Testis (tissue), 3 donors: ENCODE results near the gene GALNT14. TPM values are rescaled to one million over a fixed set of nuclear protein-coding genes. Genes with fewer than 3 reads are reported as not detected.

Experiments used
- DNase-seq: peaks from one replicate; pipeline ENCODE4 v3.0.0-alpha.2; 2019
- H3K27ac ChIP-seq, 2 donors: fragments of 200-600 bp; sonication (generic); one replicate each; pipeline ENCODE4 v1.5.1; 2019
- H3K27me3 ChIP-seq: fragments of 200-600 bp; sonication (generic); one replicate; pipeline ENCODE4 v1.5.1; 2019
- H3K36me3 ChIP-seq: fragments of 200-600 bp; sonication (generic); one replicate; pipeline ENCODE4 v1.5.1; 2017; ENCODE audit warnings: low read depth; ENCODE audit errors: missing control alignments
- H3K4me1 ChIP-seq: fragments of 200-600 bp; sonication (generic); one replicate; pipeline ENCODE4 v1.5.1; 2019
- H3K4me3 ChIP-seq, 2 donors: fragments of 200-600 bp; sonication (generic); one replicate each; pipeline ENCODE4 v1.5.1; 2017 to 2019
- H3K9me3 ChIP-seq: fragments of 200-600 bp; sonication (generic); one replicate; pipeline ENCODE4 v1.5.1; 2017
- POLR2A ChIP-seq: fragments of 450-650 bp; IDR thresholded peaks from one replicate; pipeline ENCODE4 v1.6.1; 2017; ENCODE audit warnings: antibody characterized with exemption, mild to moderate bottlenecking, moderate library complexity
- WGBS, 2 donors: methylation state at CpG; one replicate each; pipeline ENCODE4 v1.1.5; 2018; 5-methylcytosine and 5-hydroxymethylcytosine counted together
- intact Hi-C: fragments of 100-400 bp; cut with DNase I; formaldehyde crosslinking; loops from one replicate; pipeline ENCODE4 v1.15.1; 2023; ENCODE audit warnings: low total_unique reads
- polyA plus RNA-seq: library from polyadenylated mRNA; stranded (reverse); fragments of 350-450 nt; fragmentation: Illumina TruSeq; extraction: RNeasy Lipid Tissue Mini Kit (QIAGEN cat#74804); gene quantifications from one replicate; pipeline ENCODE4 v1.2.3, GENCODE V29; 2014; ENCODE audit warnings: low read depth, low replicate concordance; ENCODE audit not compliant: insufficient read depth
- total RNA-seq, 2 donors: library from RNA; depleted of rRNA; stranded (reverse); fragments of >200 nt; gene quantifications; one replicate each; pipeline ENCODE4 v1.2.3, GENCODE V29; 2016
- TF ChIP-seq, protein P1 (sequence below), 3 experiments: fragments of 450-650 bp in 2 of 3; fragments of 200-600 bp in 1 of 3; sonication (generic) in 1 of 3; IDR thresholded peaks; one replicate each; pipeline ENCODE4 v1.5.1; 2016 to 2019; ENCODE audit warnings: antibody characterized with exemption in 3 of 3, mild to moderate bottlenecking in 2 of 3, moderate library complexity in 1 of 3

GALNT14 gene
- total and polyA plus RNA-seq, 3 donors from 2014 or later, result 6.9 to 31.5 (median 11.6) TPM

GRCh38 chr2:31110431-31110830 is 27.8 kb downstream of the GALNT14 start:
- no peak for TF ChIP-seq POLR2A
- TF ChIP-seq, protein P1, sequence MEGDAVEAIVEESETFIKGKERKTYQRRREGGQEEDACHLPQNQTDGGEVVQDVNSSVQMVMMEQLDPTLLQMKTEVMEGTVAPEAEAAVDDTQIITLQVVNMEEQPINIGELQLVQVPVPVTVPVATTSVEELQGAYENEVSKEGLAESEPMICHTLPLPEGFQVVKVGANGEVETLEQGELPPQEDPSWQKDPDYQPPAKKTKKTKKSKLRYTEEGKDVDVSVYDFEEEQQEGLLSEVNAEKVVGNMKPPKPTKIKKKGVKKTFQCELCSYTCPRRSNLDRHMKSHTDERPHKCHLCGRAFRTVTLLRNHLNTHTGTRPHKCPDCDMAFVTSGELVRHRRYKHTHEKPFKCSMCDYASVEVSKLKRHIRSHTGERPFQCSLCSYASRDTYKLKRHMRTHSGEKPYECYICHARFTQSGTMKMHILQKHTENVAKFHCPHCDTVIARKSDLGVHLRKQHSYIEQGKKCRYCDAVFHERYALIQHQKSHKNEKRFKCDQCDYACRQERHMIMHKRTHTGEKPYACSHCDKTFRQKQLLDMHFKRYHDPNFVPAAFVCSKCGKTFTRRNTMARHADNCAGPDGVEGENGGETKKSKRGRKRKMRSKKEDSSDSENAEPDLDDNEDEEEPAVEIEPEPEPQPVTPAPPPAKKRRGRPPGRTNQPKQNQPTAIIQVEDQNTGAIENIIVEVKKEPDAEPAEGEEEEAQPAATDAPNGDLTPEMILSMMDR (IDR thresholded peaks at IDR 0.05), result no peak
- no peaks in the 10 kb centered on the region for H3K4me1 ChIP-seq
- H3K27me3 ChIP-seq, result no peaks in the 10 kb centered on the region
- H3K4me3 ChIP-seq, result no peak overlapping the region
- H3K27ac ChIP-seq, result no peak overlapping the region
- 71 to 74% methylated on average over 3 of the region's 3 CpGs for WGBS, 2 donors
- H3K36me3 ChIP-seq, result no peaks in the 10 kb centered on the region
- no peaks in the 10 kb centered on the region for H3K9me3 ChIP-seq
- DNase-seq, result no peak
- intact Hi-C loops, result no loop called here

DNA sequence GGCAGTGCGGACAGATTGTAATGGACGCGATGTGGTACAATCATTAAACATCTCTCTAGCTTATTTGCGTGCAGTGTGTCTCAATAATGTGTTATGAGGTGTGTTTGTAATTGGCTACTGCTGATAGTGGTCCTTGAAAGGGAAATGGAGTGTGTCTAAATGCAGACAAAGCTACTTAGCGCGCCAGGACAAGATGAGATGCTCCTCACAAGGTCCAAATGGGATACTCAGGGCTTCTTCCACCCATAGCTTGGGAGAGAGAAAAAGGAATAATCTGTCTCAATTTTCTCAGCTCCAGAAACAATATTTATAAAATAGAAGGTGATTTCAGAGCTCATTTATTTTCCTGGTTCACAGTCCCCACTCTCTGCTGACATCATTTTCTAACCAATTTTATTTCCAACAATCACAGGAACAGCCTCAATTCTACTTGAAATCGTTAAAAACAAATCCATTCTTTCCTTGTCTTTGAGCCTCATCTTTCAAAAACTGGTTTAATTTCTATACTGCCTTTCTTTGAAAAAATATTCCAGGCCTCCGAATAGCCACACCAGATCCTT is 28.5 kb downstream of the GALNT14 start:
- no peak for TF ChIP-seq POLR2A
- TF ChIP-seq, protein P1 (IDR thresholded peaks at IDR 0.05), result no peak
- Histone ChIP-seq H3K9me3 (no peaks in the 10 kb centered on the region), H3K27me3 (no peaks in the 10 kb centered on the region), H3K27ac (no peak overlapping the region), H3K36me3 (no peaks in the 10 kb centered on the region), H3K4me1 (no peaks in the 10 kb centered on the region), H3K4me3 (no peak overlapping the region)
- intact Hi-C loops, result no loop called here
- DNase-seq, result no peak
- WGBS, 2 donors, result 87 to 90% methylated on average over 8 of the region's 8 CpGs

DNA sequence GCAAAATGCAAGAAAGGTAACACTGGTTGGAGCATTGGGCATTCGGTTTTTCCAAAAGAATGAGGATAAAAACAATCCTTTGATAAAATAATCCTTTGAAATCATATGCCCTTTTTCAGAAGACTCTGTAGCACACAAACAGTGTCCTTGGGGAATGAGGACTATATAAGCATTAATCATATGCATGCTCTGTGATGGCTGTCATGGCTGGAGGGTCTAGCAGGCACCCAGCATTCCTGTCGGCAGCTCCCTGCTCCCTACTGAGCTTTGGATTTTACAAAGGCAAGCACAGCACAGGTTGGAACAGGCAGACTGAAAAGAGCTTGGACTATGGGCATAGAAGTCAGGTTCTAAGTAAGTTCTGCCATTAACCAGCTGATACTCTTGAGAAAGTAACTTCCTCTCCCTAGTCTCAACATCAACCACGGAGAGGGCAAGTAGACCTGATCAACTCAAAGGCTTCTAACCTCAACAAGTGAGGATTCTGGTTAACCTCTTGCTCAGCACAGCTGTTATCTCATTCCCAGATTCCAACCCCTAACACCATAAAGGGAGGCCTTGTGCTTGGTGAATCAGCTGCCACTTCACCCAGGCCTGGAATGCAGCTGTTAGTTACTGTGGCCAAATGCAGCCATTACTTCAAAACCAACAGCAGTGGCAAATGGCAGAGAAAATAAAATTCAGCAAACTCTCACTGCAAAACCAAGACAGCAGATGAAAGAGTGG is 29.5 kb downstream of the GALNT14 start:
- intact Hi-C loops, result no loop called here
- Histone ChIP-seq H3K4me3 (no peak overlapping the region), H3K36me3 (no peaks in the 10 kb centered on the region), H3K27me3 (no peaks in the 10 kb centered on the region), H3K27ac (no peak overlapping the region), H3K4me1 (no peaks in the 10 kb centered on the region), H3K9me3 (no peaks in the 10 kb centered on the region)
- WGBS, 2 donors, result 68 to 85% methylated on average over 3 of the region's 3 CpGs
- DNase-seq, result no peak
- TF ChIP-seq POLR2A, result no peak
- TF ChIP-seq, protein P1 (IDR thresholded peaks at IDR 0.05), result no peak

DNA sequence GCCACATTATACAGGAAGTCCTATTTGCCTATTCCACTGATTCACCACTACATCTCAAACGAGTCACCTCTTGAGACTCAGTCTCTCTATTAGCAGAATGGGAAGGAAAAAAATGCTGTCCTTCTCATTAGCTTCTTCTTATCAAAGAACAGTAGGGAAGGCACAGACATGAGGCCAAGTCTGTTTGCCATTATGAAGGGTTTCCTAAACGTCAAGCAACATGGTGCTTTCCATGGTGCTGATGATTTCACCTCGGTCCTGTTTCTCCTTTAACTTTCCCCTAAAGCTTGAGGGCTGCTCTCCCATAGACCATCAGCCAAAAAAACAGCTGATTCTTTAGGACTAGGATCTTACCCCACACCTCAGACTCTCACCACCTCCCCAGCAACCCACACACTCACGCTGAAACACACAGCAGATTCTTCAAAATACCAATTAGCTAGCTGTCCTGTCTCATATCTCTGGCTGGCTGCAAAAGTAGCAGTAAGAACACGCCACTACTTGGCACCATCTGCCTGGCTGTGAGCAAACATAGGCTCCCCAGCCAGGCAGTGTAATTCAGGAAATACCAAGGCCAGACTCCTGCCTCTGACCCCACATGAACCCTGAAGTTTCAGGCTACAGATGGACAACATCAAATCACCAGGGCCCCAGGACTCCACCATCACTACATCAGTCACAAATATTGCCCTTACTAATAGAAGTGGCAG is 30.5 kb downstream of the GALNT14 start:
- H3K4me1 ChIP-seq, result no peaks in the 10 kb centered on the region
- intact Hi-C loops, result no loop called here
- TF ChIP-seq, protein P1 (IDR thresholded peaks at IDR 0.05), result no peak
- no peak for TF ChIP-seq POLR2A
- DNase-seq, result no peak
- H3K4me3 ChIP-seq, result no peak overlapping the region
- no peaks in the 10 kb centered on the region for H3K27me3 ChIP-seq
- no peaks in the 10 kb centered on the region for H3K36me3 ChIP-seq
- H3K9me3 ChIP-seq, result no peaks in the 10 kb centered on the region
- no peak overlapping the region for H3K27ac ChIP-seq
- WGBS, 2 donors, result 44 to 45% methylated on average over 5 of the region's 5 CpGs
